A204.1 (cell line): Measurements from ENCODE around the gene SMIM11.
"Not testable (repeated sequence)": the region's sequence is repeated elsewhere in the genome, so short reads cannot be mapped to it uniquely, and the experiment has no call there.

ENCODE experiments used
- FAIRE-seq: peaks from 2 replicates; lab custom pipeline; 2012; peaks lifted over from hg19 to GRCh38; lab: Jason Lieb, UNC

SMIM11 gene

GRCh38 chr21:34423805-34424204 lies 48.5 kb downstream of the SMIM11 start, which contains the start of gene SMIM34:
Gene SMIM34, minus strand, starts transcription at chr21:34423951. Its CDS starts 112 bp downstream, at chr21:34423839.
- not testable (repeated sequence) for FAIRE-seq

- FAIRE-seq: not testable (repeated sequence)
Measured at GRCh38 chr21:34427339-34427738, 52.0 kb downstream of the SMIM11 start.

- not testable (repeated sequence) for FAIRE-seq
Measured at GRCh38 chr21:34428441-34428840, 53.1 kb downstream of the SMIM11 start.

GRCh38 chr21:34429710-34430109 lies 54.4 kb downstream of the SMIM11 start:
- FAIRE-seq: not testable (repeated sequence)
